ENCODE data around the gene TOPBP1. TPM values are rescaled to one million over a fixed set of nuclear protein-coding genes. Genes with fewer than 3 reads are reported as not detected.

Gene TOPBP1
- total RNA-seq, 2 donors from 2014 or later, result 49.2 to 52.3 TPM

DNA sequence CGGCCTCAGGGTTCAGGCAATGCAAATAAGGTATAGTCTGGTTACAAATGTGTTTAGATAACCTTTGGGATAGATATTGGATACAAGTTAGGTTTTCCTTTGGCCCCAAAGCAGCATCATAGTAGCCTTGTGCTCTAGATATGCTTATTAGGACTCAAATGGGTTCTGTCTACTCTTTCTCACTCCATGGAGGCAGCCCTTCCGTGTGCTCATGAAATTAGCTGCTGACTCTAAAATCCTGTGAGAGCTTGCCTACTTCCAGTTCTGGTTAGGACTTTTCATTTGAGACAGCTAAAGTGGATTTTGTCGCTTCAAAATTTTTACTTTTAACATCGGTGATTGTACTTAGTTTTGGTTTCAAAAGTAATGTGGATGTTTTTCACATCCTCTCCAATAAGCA lies 86.7 kb downstream of the TOPBP1 start:
- DNase-seq, result no peak
- 21 to 52% methylated on average over 2 to 4 of the region's 4 CpGs for WGBS, 2 experiments (ENCODE audit: insufficient coverage in 1 of 2, insufficient read length in 1 of 2)
- TF ChIP-seq, protein P1, sequence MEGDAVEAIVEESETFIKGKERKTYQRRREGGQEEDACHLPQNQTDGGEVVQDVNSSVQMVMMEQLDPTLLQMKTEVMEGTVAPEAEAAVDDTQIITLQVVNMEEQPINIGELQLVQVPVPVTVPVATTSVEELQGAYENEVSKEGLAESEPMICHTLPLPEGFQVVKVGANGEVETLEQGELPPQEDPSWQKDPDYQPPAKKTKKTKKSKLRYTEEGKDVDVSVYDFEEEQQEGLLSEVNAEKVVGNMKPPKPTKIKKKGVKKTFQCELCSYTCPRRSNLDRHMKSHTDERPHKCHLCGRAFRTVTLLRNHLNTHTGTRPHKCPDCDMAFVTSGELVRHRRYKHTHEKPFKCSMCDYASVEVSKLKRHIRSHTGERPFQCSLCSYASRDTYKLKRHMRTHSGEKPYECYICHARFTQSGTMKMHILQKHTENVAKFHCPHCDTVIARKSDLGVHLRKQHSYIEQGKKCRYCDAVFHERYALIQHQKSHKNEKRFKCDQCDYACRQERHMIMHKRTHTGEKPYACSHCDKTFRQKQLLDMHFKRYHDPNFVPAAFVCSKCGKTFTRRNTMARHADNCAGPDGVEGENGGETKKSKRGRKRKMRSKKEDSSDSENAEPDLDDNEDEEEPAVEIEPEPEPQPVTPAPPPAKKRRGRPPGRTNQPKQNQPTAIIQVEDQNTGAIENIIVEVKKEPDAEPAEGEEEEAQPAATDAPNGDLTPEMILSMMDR (conservative IDR thresholded peaks at IDR 0.05), result no peak
- Histone ChIP-seq H3K27me3 (ENCODE audit: control insufficient read depth, insufficient read depth, low read length, poor library complexity, severe bottlenecking) (no peaks in the 10 kb centered on the region), H3K4me3 (ENCODE audit: low read length) (peak overlapping the region; percentile 99), H3K4me1 (ENCODE audit: control insufficient read depth, insufficient read depth, low read length) (no peaks in the 10 kb centered on the region), H3K9me3 (ENCODE audit: control insufficient read depth, low read length) (no peaks in the 10 kb centered on the region), H3K36me3 (ENCODE audit: control insufficient read depth, insufficient read depth, low read length) (peaks cover 46% of the 10 kb centered on the region), H3K9ac (ENCODE audit: extremely low read depth, low read length, poor library complexity, severe bottlenecking) (peak overlapping the region; percentile 87), H3K27ac (ENCODE audit: low read depth, low read length) (no peak overlapping the region)
- peaks cover 18% of the 10 kb centered on the region for H3K4me1 Mint-ChIP-seq
- H3K9me3 Mint-ChIP-seq, result no peaks in the 10 kb centered on the region
- no peaks in the 10 kb centered on the region for H3K27me3 Mint-ChIP-seq (ENCODE audit: insufficient read depth)
- peaks cover 42% of the 10 kb centered on the region for H3K36me3 Mint-ChIP-seq (ENCODE audit: low read depth)
- H3K4me3 Mint-ChIP-seq, result peak overlapping the region; percentile 85
- H3K27ac Mint-ChIP-seq, result peak overlapping the region; percentile 93

DNA sequence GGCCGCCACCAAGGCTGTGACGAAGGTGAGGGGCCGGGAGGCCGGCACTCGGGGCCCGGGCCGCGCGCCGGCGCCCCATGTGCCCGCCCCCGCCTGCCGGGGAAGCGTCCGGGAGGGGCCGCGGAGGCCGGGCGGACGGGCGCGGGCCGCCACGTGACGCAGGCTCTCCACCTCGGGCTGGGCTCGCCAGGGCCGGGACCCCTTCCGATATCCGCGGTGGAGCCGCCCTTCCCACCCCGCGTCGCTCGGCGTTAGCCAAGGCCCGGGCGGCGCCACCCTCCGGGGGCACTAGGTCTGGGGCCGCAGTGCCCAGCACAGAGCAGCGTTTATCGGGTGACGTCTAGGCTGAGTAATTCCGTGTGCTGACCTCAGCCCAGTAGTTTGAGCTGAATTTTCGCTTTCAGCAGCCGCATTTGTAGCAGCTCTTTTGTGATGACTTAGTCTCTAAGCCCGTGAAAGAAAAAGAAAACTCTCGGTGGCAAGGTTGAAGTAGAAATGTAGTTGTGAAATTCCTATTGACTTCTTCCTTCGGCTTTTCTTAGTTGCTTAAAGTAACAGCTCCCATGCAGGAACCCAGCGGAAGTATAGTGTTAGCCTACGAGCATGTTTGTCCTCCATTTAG lies 87.4 kb downstream of the TOPBP1 start:
- no peaks in the 10 kb centered on the region for H3K4me1 ChIP-seq (ENCODE audit: control insufficient read depth, insufficient read depth, low read length)
- Mint-ChIP-seq H3K9me3 (no peaks in the 10 kb centered on the region), H3K27me3 (ENCODE audit: insufficient read depth) (no peaks in the 10 kb centered on the region), H3K36me3 (ENCODE audit: low read depth) (peaks cover 37% of the 10 kb centered on the region), H3K4me1 (peaks cover 18% of the 10 kb centered on the region), H3K27ac (peak overlapping the region; percentile 93), H3K4me3 (peak overlapping the region; percentile 85)
- peak overlapping the region; percentile 7 for H3K27ac ChIP-seq (ENCODE audit: low read depth, low read length)
- WGBS, 2 experiments (ENCODE audit: insufficient coverage in 1 of 2, insufficient read length in 1 of 2), result 0% methylated on average over 8 to 54 of the region's 54 CpGs
- peak overlapping the region; percentile 87 for H3K9ac ChIP-seq (ENCODE audit: extremely low read depth, low read length, poor library complexity, severe bottlenecking)
- H3K9me3 ChIP-seq (ENCODE audit: control insufficient read depth, low read length), result no peaks in the 10 kb centered on the region
- DNase-seq, result peak; percentile 78
- no peaks in the 10 kb centered on the region for H3K27me3 ChIP-seq (ENCODE audit: control insufficient read depth, insufficient read depth, low read length, poor library complexity, severe bottlenecking)
- TF ChIP-seq, protein P1 (conservative IDR thresholded peaks at IDR 0.05), result peak; percentile 39
- H3K4me3 ChIP-seq (ENCODE audit: low read length), result peak overlapping the region; percentile 99
- H3K36me3 ChIP-seq (ENCODE audit: control insufficient read depth, insufficient read depth, low read length), result peaks cover 42% of the 10 kb centered on the region

DNA sequence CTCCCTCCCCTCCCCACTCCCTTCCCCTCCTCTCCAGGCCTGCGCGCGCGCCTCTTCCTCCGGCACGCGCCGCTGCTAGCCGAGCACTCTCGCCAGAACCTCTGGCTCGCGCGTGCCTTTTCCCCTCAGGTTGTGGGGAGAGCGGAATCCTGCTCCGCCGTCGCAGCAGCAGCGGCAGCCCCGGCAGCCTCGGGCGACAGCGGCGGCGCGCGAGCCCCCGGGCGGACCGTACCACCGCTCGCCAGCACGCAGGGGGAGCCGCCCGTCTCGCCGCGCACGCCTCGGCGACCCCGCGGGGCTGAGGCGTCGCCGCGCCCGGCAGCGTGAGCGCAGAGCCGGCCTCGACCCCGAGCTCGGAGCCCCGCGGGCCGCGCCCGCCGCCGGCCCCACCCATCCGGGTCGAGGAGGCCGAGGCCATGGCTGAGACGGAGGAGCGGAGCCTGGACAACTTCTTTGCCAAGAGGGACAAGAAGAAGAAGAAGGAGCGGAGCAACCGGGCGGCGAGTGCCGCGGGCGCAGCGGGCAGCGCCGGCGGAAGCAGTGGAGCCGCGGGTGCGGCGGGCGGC lies 88.0 kb downstream of the TOPBP1 start, which contains the start of gene CDV3:
CDV3 (plus strand) TSS at position 58 of the 566 bp plus-strand sequence; CDS start at position 417, 359 bp downstream.
- H3K27me3 Mint-ChIP-seq (ENCODE audit: insufficient read depth), result no peaks in the 10 kb centered on the region
- no peaks in the 10 kb centered on the region for H3K4me1 ChIP-seq (ENCODE audit: control insufficient read depth, insufficient read depth, low read length)
- no peaks in the 10 kb centered on the region for H3K9me3 Mint-ChIP-seq
- peaks cover 18% of the 10 kb centered on the region for H3K4me1 Mint-ChIP-seq
- WGBS, 2 experiments (ENCODE audit: insufficient coverage in 1 of 2, insufficient read length in 1 of 2), result 0% methylated on average over 81 of the region's 81 CpGs; no CpG with 5 or more reads in 1 of the 2 experiments
- peaks cover 30% of the 10 kb centered on the region for H3K36me3 Mint-ChIP-seq (ENCODE audit: low read depth)
- DNase-seq, result no peak
- H3K4me3 ChIP-seq (ENCODE audit: low read length), result peak within 1 kb of the TSS; percentile 99
- H3K9ac ChIP-seq (ENCODE audit: extremely low read depth, low read length, poor library complexity, severe bottlenecking), result peak within 1 kb of the TSS; percentile 87
- peak within 1 kb of the TSS; percentile 85 for H3K4me3 Mint-ChIP-seq
- peak within 1 kb of the TSS; percentile 93 for H3K27ac Mint-ChIP-seq
- H3K27ac ChIP-seq (ENCODE audit: low read depth, low read length), result peak within 1 kb of the TSS; percentile 96
- H3K36me3 ChIP-seq (ENCODE audit: control insufficient read depth, insufficient read depth, low read length), result peaks cover 35% of the 10 kb centered on the region
- H3K9me3 ChIP-seq (ENCODE audit: control insufficient read depth, low read length), result no peaks in the 10 kb centered on the region
- H3K27me3 ChIP-seq (ENCODE audit: control insufficient read depth, insufficient read depth, low read length, poor library complexity, severe bottlenecking), result no peaks in the 10 kb centered on the region
- TF ChIP-seq, protein P1 (conservative IDR thresholded peaks at IDR 0.05), result no peak
